T47D (cell line): ENCODE measurements around the gene VWA3A.
"Not testable (repeated sequence)": the region's sequence is repeated elsewhere in the genome, so short reads cannot be mapped to it uniquely, and the experiment has no call there.

Experiments used
- DNase-seq, 2 experiments: peaks; one replicate each; pipeline versions ENCODE4 v3.0.0 to v3.0.0-alpha.2; 2011 to 2012; ENCODE audit warnings: low read depth in 1 of 2, low spot score in 1 of 2
- JUND ChIP-seq: IDR thresholded peaks from 2 replicates; pipeline ENCODE4 v1.6.1; 2012; ENCODE audit warnings: low read depth
- in situ Hi-C: cut with HindIII; loops from 2 replicates; pipeline ENCODE4 v1.10.0; 2016; ENCODE audit warnings: low sequenced_read_pairs, low pct_unique_long_range_greater_than_20kb

VWA3A gene

GRCh38 chr16:22195695-22196558, 103.6 kb downstream of the VWA3A start:
- TF ChIP-seq JUND, result no peak
- in situ Hi-C loops, result no loop called here
- DNase-seq, result peak; percentile 32 to 90

- DNase-seq, in situ Hi-C loops: not testable (repeated sequence)
Observed at GRCh38 chr16:22196559-22197168, 104.3 kb downstream of the VWA3A start.

- in situ Hi-C loops, result no loop called here
- DNase-seq, result no peak
- TF ChIP-seq JUND, result no peak
Observed at GRCh38 chr16:22198547-22199293, 106.4 kb downstream of the VWA3A start.

GRCh38 chr16:22202261-22202637, 109.9 kb downstream of the VWA3A start:
- in situ Hi-C loops, result no loop called here
- no peak for TF ChIP-seq JUND
- no peak for DNase-seq

GRCh38 chr16:22203091-22203490, 110.8 kb downstream of the VWA3A start:
- in situ Hi-C loops, result no loop called here

GRCh38 chr16:22204091-22204655, 111.8 kb downstream of the VWA3A start:
- in situ Hi-C loops, result no loop called here
- no peak for TF ChIP-seq JUND
- no peak for DNase-seq

More at GRCh38 chr16:22203091-22203490, 110.8 kb downstream of the VWA3A start:
- no peak for DNase-seq
- TF ChIP-seq JUND, result no peak

- in situ Hi-C loops, result no loop called here
- no peak for TF ChIP-seq JUND
- no peak for DNase-seq
Observed at GRCh38 chr16:22205577-22206012, 113.3 kb downstream of the VWA3A start.

- in situ Hi-C loops, result no loop called here
- peak; percentile 93 to 97 for DNase-seq
- TF ChIP-seq JUND, result no peak
Observed at GRCh38 chr16:22206013-22206841, 113.9 kb downstream of the VWA3A start, which contains the start of gene EEF2K. Gene EEF2K (plus strand): TSS chr16:22206278. CDS start chr16:22225730, 19,452 bp downstream.
